ENCODE results near the gene TBCD. TPM values are rescaled to one million over a fixed set of nuclear protein-coding genes. Genes with fewer than 3 reads are reported as not detected.

TBCD gene
- polyA plus RNA-seq, 2 of the 4 experiments (the other 2 are of a cell fraction) = 33.5 to 49.1 TPM

- no peak overlapping the region for H3K27ac ChIP-seq
- H3K4me2 ChIP-seq = no peak overlapping the region
- no peak for FAIRE-seq
- no peak for TF ChIP-seq CTCF (IDR thresholded peaks at IDR 0.05)
- no peak for DNase-seq (ENCODE audit: low read depth in 1 of 2, low spot score in 1 of 2)
- ChIA-PET POLR2A (no interaction called here), CTCF (interaction anchor here (0.9 to 1.4 kb wide), 5 partner anchors 8 to 21 kb away, joined by 3 to 4 read pairs (median 3); no protein-coding TSS in a partner anchor)
- H3K4me1 ChIP-seq = no peaks in the 10 kb centered on the region
- no peak for ATAC-seq
- no peak overlapping the region for H3K4me3 ChIP-seq
- WGBS (ENCODE audit: missing lambda C conversion rate) = 93% methylated on average over 28 of the region's 28 CpGs
- H3K9me3 ChIP-seq = no peaks in the 10 kb centered on the region
Measured at GRCh38 chr17:82835766-82836512, 84.1 kb downstream of the TBCD start.

GRCh38 chr17:82836823-82837357 is 85.0 kb downstream of the TBCD start:
- Histone ChIP-seq H3K4me3 (no peak overlapping the region), H3K4me2 (no peak overlapping the region), H3K9me3 (no peaks in the 10 kb centered on the region), H3K27ac (no peak overlapping the region), H3K4me1 (no peaks in the 10 kb centered on the region)
- no peak for DNase-seq (ENCODE audit: low read depth in 1 of 2, low spot score in 1 of 2)
- ChIA-PET CTCF (interaction anchor here (0.9 to 1.4 kb wide), 5 partner anchors 14 to 55 kb away, joined by 3 to 4 read pairs (median 4); no protein-coding TSS in a partner anchor), POLR2A (no interaction called here)
- 89% methylated on average over 12 of the region's 12 CpGs for WGBS (ENCODE audit: missing lambda C conversion rate)
- TF ChIP-seq TFCP2L1 (CRISPR knock-in tag; IDR thresholded peaks at IDR 0.05) (no peak), FOSB (CRISPR knock-in tag; IDR thresholded peaks at IDR 0.05) (no peak), CHD2 (IDR thresholded peaks at IDR 0.05; ENCODE audit: low read length, partially characterized antibody) (no peak), HES2 (IDR thresholded peaks at IDR 0.05) (no peak), FOXS1 (CRISPR knock-in tag; IDR thresholded peaks at IDR 0.05) (no peak), PBX3 (IDR thresholded peaks at IDR 0.05) (no peak), HMGXB4 (CRISPR knock-in tag; IDR thresholded peaks at IDR 0.05; ENCODE audit: borderline replicate concordance) (no peak), SREBF2 (IDR thresholded peaks at IDR 0.05) (no peak), BHLHE40 (IDR thresholded peaks at IDR 0.05; ENCODE audit: low read depth, low read length) (no peak), HDAC2 (IDR thresholded peaks at IDR 0.05) (no peak), MYC (IDR thresholded peaks at IDR 0.05; ENCODE audit: borderline replicate concordance, low read length) (no peak), RNF2 (IDR thresholded peaks at IDR 0.05; ENCODE audit: borderline replicate concordance, low read depth) (no peak), ZFP36 (IDR thresholded peaks at IDR 0.05; ENCODE audit: borderline replicate concordance, partially characterized antibody) (no peak)
- FAIRE-seq = no peak
- no peak for ATAC-seq

GRCh38 chr17:82837586-82838320 is 85.9 kb downstream of the TBCD start:
- Histone ChIP-seq H3K4me3 (no peak overlapping the region), H3K9me3 (no peaks in the 10 kb centered on the region), H3K27ac (no peak overlapping the region), H3K4me1 (no peaks in the 10 kb centered on the region), H3K4me2 (no peak overlapping the region)
- no peak for DNase-seq (ENCODE audit: low read depth in 1 of 2, low spot score in 1 of 2)
- POLR2A ChIA-PET = no interaction called here
- TF ChIP-seq ATOH8 (CRISPR knock-in tag; IDR thresholded peaks at IDR 0.05; ENCODE audit: low read depth) (no peak), BCL3 (IDR thresholded peaks at IDR 0.05) (no peak), EHMT2 (IDR thresholded peaks at IDR 0.05; ENCODE audit: low read depth) (no peak), RAD21 (conservative IDR thresholded peaks at IDR 0.05 in 1 of 2, IDR thresholded peaks at IDR 0.05 in 1 of 2) (no peak)
- FAIRE-seq = no peak
- CTCF ChIA-PET = interaction anchor here (0.9 to 1.4 kb wide), 5 partner anchors 15 to 57 kb away, joined by 3 to 4 read pairs (median 4); no protein-coding TSS in a partner anchor
- ATAC-seq = no peak
- 94% methylated on average over 13 of the region's 13 CpGs for WGBS (ENCODE audit: missing lambda C conversion rate)
